ENCODE results near the gene ATPAF1. TPM values are rescaled to one million over a fixed set of nuclear protein-coding genes. Genes with fewer than 3 reads are reported as not detected.

The ATPAF1 gene
- total and polyA plus RNA-seq, 9 of the 15 experiments (the other 6 are each of a cell fraction or from before 2014, with no cell fraction given), result 6.3 to 56.2 (median 27.4) TPM

- TF ChIP-seq ZBTB40 (IDR thresholded peaks at IDR 0.05), result no peak
- TF ChIP-seq ZBTB40 (CRISPR knock-in tag; IDR thresholded peaks at IDR 0.05), result no peak
- TF ChIP-seq MYBL2 (IDR thresholded peaks at IDR 0.05; ENCODE audit: low read depth), result no peak
- no peak for TF ChIP-seq MYBL2 (CRISPR knock-in tag; IDR thresholded peaks at IDR 0.05; ENCODE audit: borderline replicate concordance)
- no peak for TF ChIP-seq RREB1 (CRISPR knock-in tag; IDR thresholded peaks at IDR 0.05)
These were observed 81.1 kb downstream of the ATPAF1 start (continued) for GRCh38 chr1:46587069-46587468.

Data from K562 (cell line).